ENCODE data around the gene LARGE1.

The LARGE1 gene

GRCh38 chr22:33851240-33851639, 69.0 kb downstream of the LARGE1 start:
- H3K9me3 ChIP-seq (ENCODE audit: low read length): no peaks in the 10 kb centered on the region
- no peaks in the 10 kb centered on the region for H3K27me3 ChIP-seq (ENCODE audit: insufficient read depth, low read length)
- H3K4me2 ChIP-seq (ENCODE audit: low read length): no peak overlapping the region
- H4K20me1 ChIP-seq (ENCODE audit: insufficient read depth, low read length): no peaks in the 10 kb centered on the region
- H3K4me3 ChIP-seq (ENCODE audit: low read depth, low read length, poor library complexity, severe bottlenecking): no peak overlapping the region
- H2AFZ ChIP-seq (ENCODE audit: low read length): no peak overlapping the region
- no peak overlapping the region for H3K9ac ChIP-seq (ENCODE audit: low read length)
- no peaks in the 10 kb centered on the region for H3K79me2 ChIP-seq (ENCODE audit: insufficient read depth, low read length)
- no peaks in the 10 kb centered on the region for H3K36me3 ChIP-seq (ENCODE audit: insufficient read depth, low read length)
- H3F3A ChIP-seq (ENCODE audit: insufficient read depth, low read length): no peaks in the 10 kb centered on the region
- TF ChIP-seq EZH2 (IDR thresholded peaks at IDR 0.05; ENCODE audit: borderline replicate concordance, low read length) (no peak), CTCF (IDR thresholded peaks at IDR 0.05; ENCODE audit: low read length) (no peak)
- no peak overlapping the region for H3K27ac ChIP-seq (ENCODE audit: low read depth, low read length, poor library complexity, severe bottlenecking)
- H3K4me1 ChIP-seq (ENCODE audit: insufficient read depth, low read length, severe bottlenecking): peaks cover 23% of the 10 kb centered on the region
- no peaks in the 10 kb centered on the region for H3K9me2 ChIP-seq (ENCODE audit: low read depth, low read length)

GRCh38 chr22:33850724-33851123, 69.6 kb downstream of the LARGE1 start:
- Histone ChIP-seq H3K9me2 (ENCODE audit: low read depth, low read length) (no peaks in the 10 kb centered on the region), H3K4me1 (ENCODE audit: insufficient read depth, low read length, severe bottlenecking) (peaks cover 23% of the 10 kb centered on the region), H3K27me3 (ENCODE audit: insufficient read depth, low read length) (no peaks in the 10 kb centered on the region), H3K79me2 (ENCODE audit: insufficient read depth, low read length) (no peaks in the 10 kb centered on the region), H2AFZ (ENCODE audit: low read length) (no peak overlapping the region), H3K9me3 (ENCODE audit: low read length) (no peaks in the 10 kb centered on the region), H3F3A (ENCODE audit: insufficient read depth, low read length) (no peaks in the 10 kb centered on the region), H3K27ac (ENCODE audit: low read depth, low read length, poor library complexity, severe bottlenecking) (no peak overlapping the region), H3K4me2 (ENCODE audit: low read length) (no peak overlapping the region), H4K20me1 (ENCODE audit: insufficient read depth, low read length) (no peaks in the 10 kb centered on the region), H3K36me3 (ENCODE audit: insufficient read depth, low read length) (no peaks in the 10 kb centered on the region), H3K9ac (ENCODE audit: low read length) (no peak overlapping the region), H3K4me3 (ENCODE audit: low read depth, low read length, poor library complexity, severe bottlenecking) (no peak overlapping the region)
- TF ChIP-seq EZH2 (IDR thresholded peaks at IDR 0.05; ENCODE audit: borderline replicate concordance, low read length) (no peak), CTCF (IDR thresholded peaks at IDR 0.05; ENCODE audit: low read length) (no peak)

- Histone ChIP-seq H3K27me3 (ENCODE audit: insufficient read depth, low read length) (no peaks in the 10 kb centered on the region), H4K20me1 (ENCODE audit: insufficient read depth, low read length) (no peaks in the 10 kb centered on the region), H3K9ac (ENCODE audit: low read length) (no peak overlapping the region), H3K9me3 (ENCODE audit: low read length) (no peaks in the 10 kb centered on the region), H2AFZ (ENCODE audit: low read length) (no peak overlapping the region), H3K4me3 (ENCODE audit: low read depth, low read length, poor library complexity, severe bottlenecking) (no peak overlapping the region), H3K79me2 (ENCODE audit: insufficient read depth, low read length) (no peaks in the 10 kb centered on the region), H3K36me3 (ENCODE audit: insufficient read depth, low read length) (no peaks in the 10 kb centered on the region), H3F3A (ENCODE audit: insufficient read depth, low read length) (no peaks in the 10 kb centered on the region), H3K27ac (ENCODE audit: low read depth, low read length, poor library complexity, severe bottlenecking) (no peak overlapping the region), H3K9me2 (ENCODE audit: low read depth, low read length) (no peaks in the 10 kb centered on the region), H3K4me2 (ENCODE audit: low read length) (no peak overlapping the region), H3K4me1 (ENCODE audit: insufficient read depth, low read length, severe bottlenecking) (peaks cover 23% of the 10 kb centered on the region)
- no peak for TF ChIP-seq CTCF (IDR thresholded peaks at IDR 0.05; ENCODE audit: low read length)
- TF ChIP-seq EZH2 (IDR thresholded peaks at IDR 0.05; ENCODE audit: borderline replicate concordance, low read length): no peak
These were observed 70.1 kb downstream of the LARGE1 start for GRCh38 chr22:33850193-33850592.
